ENCODE results near the gene ACYP2.

GRCh38 chr2:54073796-54074195 is 41.6 kb upstream of the ACYP2 start:
- TF ChIP-seq ZC3H10 (CRISPR knock-in tag; IDR thresholded peaks at IDR 0.05) (no peak), CSRNP3 (CRISPR knock-in tag; IDR thresholded peaks at IDR 0.05) (no peak), CREB5 (CRISPR knock-in tag; IDR thresholded peaks at IDR 0.05; ENCODE audit: low read depth) (no peak), ARNTL (CRISPR knock-in tag; IDR thresholded peaks at IDR 0.05; ENCODE audit: borderline replicate concordance, low read depth) (no peak), PATZ1 (CRISPR knock-in tag; IDR thresholded peaks at IDR 0.05; ENCODE audit: borderline replicate concordance) (no peak), ZFP30 (CRISPR knock-in tag; IDR thresholded peaks at IDR 0.05) (no peak), TCF4 (CRISPR knock-in tag; IDR thresholded peaks at IDR 0.05; ENCODE audit: borderline replicate concordance) (no peak), ZFP3 (CRISPR knock-in tag; IDR thresholded peaks at IDR 0.05) (no peak), TOX (CRISPR knock-in tag; IDR thresholded peaks at IDR 0.05; ENCODE audit: borderline replicate concordance) (no peak), GLIS3 (CRISPR knock-in tag; IDR thresholded peaks at IDR 0.05) (no peak), ESRRG (CRISPR knock-in tag; IDR thresholded peaks at IDR 0.05) (no peak), RARB (CRISPR knock-in tag; IDR thresholded peaks at IDR 0.05) (no peak), ZNF70 (CRISPR knock-in tag; IDR thresholded peaks at IDR 0.05) (no peak)
